ENCODE measurements around the gene PGM2. TPM values are rescaled to one million over a fixed set of nuclear protein-coding genes. Genes with fewer than 3 reads are reported as not detected.

Gene PGM2
- polyA plus RNA-seq, 5 donors = 20.6 to 30.5 (median 28.6) TPM

DNA sequence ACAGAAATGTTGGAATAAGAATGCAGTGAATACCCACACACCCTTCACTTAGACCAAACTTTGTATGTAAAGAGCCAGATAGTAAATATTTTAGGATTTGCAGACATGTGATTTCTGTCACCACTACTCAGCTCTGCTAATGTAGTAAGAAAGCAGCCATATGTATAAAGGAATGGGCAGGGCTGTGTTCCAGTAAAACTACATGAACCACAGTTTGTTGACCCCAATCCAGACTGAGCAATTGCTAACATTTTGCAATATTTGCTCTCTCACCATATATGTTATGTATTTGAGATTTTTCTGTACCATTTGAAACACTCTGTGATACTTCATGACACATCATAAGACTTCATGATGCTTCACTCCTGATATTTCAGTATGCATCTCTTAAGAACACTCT is 32.4 kb downstream of the PGM2 start:
- DNase-seq = peak; percentile 58 to 61

- no peak for DNase-seq
These were observed 33.8 kb downstream of the PGM2 start for GRCh38 chr4:37860266-37860665.

DNA sequence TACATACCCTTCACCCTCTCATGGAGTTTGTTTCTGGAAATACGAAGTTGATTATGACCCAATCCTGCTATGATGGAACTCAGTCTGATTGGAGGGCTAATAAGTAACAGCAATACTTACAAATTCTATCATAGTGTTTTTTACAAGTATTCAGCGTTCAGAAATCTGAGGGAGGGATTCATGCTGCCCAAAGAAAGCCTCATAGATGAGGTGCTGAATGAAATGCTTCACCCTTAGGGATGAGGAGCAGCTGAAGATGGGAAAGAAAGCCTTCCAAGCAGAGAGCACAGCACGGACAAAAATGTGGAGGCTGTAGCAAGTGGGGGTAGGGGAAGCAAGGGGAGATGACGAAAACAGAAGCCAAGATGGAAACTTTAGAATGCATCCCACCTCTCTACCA is 36.5 kb downstream of the PGM2 start:
- peak in 1 of 2 donors; percentile 23 for DNase-seq

DNA sequence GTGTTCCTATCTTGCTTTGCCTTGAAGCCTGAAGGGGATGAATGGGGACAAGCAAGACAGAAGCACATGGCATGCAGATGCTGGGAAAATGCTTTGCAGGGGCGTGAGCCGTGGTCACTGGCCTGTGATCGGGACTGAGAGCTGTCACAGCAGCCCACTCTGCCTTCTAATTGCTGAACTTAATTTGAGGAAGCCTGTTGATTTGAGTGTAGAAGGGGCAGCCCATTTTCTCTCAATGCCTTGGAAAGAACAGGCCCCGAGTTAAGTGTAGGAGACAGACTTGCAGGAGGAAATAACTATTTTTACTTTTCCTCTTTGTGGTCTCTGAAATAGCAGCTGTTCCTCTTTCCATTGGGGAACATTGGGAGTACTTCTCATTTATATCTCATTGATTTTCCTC is 38.3 kb downstream of the PGM2 start:
- DNase-seq = no peak

DNA sequence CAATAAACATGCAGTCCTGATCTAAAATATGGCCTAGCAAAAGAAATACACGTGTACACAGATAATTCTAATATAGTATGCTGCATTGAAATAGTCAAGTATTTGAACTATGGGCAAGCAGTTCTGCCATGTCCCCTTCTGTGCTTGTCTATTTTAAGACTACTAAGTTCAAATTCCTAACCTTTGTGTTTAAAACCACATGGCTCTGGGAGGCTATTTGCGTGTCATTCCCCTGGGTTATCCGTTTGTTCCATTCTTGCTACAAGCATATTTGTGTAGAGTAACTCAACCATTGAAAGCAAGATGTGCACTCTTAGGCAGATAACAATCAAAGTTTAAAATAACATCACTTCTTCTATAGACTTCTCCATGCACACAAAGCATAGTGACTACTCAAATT is 39.0 kb downstream of the PGM2 start:
- no peak for DNase-seq

DNA sequence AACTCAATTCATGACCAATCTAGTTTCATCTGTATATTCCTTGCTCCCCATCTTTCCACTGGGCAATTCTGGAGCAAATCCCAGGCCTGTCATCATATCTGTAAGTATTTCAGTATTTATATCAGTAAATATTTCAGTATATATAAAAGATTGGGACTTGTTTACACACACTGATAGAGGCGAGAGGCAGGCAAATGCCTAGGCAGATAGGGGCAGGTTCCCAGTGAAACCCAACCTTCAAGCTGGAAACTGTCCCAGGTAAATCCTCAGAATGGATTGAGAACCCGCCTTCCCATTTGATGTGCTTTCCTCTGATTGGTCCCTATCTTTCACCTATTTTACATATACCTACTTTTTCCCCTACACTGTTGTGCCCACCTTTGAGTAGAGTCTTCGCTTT is 40.6 kb downstream of the PGM2 start:
- no peak for DNase-seq

DNA sequence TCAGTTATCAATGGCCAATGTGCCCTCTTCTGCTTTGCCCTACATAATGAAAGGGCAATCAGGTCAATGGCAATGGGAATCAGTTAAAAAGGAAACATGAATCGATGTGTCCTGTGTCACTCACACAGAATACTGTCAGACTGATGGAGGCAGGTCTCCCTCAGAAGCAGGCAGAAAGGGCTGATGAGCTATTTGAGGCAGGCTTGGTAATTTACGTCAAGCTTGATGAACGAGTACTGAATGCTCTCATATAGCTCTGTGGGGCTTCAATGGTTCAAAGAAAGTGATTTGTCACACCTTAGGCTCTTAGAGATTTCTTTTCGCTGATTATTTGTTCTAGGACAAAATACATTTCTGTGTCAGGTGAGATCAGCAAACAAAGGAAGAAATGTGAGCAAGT is 41.8 kb downstream of the PGM2 start:
- DNase-seq = no peak

GRCh38 chr4:37872310-37872988 is 46.0 kb downstream of the PGM2 start:
- DNase-seq = no peak

DNA sequence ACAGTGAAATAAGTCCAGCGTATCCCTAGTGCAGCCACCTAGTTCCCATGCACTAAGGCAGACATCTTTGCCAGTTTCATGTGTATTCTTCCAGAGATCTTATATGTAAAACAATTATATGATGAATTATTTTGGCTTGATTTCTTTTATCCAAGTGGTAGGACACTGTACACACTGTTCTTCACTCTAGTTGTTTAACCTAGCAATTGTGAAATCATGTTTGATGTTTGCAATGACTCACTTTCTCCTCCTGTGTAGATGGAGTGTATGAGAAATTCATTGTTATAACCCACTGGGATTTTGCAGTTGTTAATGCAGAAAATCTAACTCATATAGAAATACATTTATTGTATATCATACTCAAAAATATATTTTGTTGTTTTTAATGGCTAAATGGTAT is 46.9 kb downstream of the PGM2 start:
- DNase-seq = no peak

DNA sequence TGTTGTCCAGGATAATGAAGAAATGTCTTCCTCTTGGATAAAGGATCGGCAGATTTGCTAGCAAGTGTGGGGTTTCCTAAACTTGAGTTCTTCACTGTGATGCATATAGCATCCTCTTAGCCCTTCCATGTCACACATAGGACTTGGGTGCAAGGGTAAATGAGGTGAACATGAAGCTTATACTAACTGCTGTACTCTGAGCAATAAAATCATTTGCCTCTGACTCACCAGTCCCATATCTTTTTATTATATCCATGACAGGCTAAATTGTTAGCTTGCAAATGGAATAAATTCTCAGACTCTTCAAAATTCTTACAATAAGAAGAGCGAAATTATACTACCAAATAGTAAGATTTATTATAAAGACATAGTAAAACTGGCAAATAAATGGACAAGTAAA is 49.7 kb downstream of the PGM2 start:
- no peak for DNase-seq

GRCh38 chr4:37879365-37879764 is 52.9 kb downstream of the PGM2 start:
- no peak for DNase-seq

- no peak for DNase-seq
These were observed 55.3 kb downstream of the PGM2 start for GRCh38 chr4:37881811-37882210.

DNA sequence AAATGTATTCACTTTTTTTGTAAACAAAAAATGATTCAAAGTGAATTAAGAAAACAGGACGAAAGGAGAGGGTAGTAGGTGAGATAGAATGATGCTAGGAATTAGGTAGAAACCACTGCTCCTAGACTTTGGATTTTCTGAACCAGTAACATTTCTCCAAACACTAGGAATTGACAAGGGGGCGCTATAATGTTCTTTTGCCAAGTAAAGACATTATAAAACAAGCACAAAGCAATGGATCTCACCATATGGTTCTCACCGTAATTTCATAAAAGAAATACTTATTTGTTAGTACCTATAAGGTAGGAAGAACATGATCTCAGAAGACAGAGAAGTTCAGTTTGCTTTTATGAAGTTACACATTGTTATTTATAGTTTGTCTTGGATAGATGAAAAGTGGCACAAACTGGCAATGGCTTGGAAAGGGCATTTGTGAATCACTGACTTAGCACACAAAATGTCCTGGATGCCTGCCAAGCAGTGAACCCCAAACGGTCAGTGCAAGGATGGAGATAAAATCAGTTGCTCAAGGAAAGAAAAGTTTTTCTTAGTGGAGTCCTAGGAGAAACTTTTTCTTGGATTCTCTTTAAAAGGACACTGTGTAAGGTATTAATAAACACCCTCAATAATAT is 56.3 kb downstream of the PGM2 start:
- DNase-seq = no peak

DNA sequence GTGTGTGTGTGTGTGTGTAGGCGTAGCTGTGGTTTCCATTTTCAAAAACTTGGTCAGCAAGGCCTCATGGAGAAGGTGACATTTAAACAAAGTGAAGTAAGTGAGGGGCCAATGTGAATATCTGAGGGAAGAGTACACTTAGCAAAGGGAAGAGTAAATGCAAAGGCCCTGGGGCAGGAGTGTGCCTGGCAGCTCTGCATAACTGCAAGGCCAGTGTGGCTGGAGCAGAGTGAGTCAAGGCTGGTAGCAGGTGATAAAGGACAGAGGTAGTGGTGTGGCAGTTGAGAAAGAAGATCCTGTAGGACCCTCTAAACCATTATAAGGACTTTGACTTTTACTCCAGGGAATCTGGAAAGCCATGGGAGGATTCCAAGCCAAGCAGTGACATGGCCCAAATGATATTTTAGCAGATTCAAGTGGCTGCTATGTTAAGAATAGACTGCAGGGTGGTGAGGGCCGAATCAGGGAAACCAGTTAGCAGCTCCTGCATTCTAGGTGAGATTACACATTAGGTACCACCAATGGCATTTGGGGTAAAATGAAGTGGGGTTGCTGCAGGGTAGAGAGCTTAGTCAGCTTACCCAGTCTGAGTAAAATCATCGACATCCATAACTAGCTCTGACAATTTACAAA is 58.5 kb downstream of the PGM2 start:
- no peak for DNase-seq

DNA sequence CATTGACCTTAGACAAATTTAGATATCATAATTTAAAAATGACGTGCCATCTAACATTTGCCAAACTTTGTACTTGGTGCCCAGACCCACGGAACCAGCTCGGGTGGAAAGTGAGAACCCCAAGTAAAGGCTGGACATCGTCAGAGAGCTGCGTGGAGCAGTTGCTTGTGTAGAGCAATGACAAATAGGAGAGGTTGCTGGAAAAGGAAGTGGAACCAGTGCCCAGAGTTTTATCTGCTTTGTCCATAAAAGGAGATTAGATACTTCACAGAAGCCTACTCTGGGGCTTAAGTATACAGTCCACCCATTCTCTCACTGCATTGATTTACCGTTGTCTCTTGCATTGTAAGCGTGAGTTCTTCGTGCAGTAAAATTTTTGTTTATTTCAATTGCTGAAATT is 59.0 kb downstream of the PGM2 start:
- peak; percentile 16 to 22 for DNase-seq

GRCh38 chr4:37889849-37890800 is 63.6 kb downstream of the PGM2 start:
- DNase-seq = peak; percentile 19 to 23

DNA sequence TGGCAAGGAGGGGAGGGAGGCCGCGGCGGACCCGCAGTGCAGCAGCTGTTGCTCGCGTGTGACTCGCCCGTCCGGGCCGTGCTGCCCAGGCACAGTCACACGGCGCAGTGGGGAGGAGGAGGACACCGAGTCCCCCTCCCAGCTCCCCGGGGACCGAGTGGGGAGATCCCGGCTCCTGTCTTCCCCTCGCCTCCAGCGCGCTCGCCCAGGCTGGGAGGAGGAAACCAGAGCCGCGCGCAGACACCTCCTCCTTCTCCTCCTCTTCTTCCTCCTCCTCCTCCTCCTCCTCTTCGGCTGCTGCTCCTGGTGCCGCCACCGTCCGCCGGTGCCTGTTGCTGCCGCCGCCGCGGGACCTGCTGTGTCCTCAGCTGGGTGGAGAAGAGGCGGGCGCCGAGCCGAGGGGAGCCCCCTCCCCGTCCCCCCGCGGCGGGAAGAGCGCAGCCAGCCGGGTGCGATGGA is 64.3 kb downstream of the PGM2 start, which contains the start of gene TBC1D1:
TSS of gene TBC1D1 (plus strand) at position 284 of the 459 bp plus-strand sequence. CDS start 11,012 bp downstream, outside the sequence.
- DNase-seq = peak in 1 of 2 donors; percentile 18

GRCh38 chr4:37891260-37892159 is 65.0 kb downstream of the PGM2 start:
- DNase-seq = peak; percentile 23 to 27

DNA sequence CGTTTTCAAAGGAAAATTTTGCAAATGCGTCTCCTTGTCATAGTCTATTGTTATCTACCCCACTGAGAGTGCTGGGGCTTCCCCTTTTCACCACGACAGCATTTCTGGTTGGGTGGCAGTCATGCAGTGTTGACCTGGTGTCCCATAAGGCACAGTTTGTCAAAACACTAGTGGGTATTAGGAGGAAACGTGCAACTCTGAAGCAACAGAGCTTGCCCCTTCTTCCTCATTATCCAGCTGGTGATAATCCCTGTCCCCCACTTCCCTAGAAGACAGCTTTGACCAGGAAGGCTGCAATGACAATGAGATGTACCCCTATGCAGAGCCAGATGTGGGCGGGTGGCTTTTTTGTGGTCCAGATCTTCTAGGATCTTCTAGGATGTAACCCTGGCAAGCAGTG is 66.2 kb downstream of the PGM2 start:
- DNase-seq = no peak

DNA sequence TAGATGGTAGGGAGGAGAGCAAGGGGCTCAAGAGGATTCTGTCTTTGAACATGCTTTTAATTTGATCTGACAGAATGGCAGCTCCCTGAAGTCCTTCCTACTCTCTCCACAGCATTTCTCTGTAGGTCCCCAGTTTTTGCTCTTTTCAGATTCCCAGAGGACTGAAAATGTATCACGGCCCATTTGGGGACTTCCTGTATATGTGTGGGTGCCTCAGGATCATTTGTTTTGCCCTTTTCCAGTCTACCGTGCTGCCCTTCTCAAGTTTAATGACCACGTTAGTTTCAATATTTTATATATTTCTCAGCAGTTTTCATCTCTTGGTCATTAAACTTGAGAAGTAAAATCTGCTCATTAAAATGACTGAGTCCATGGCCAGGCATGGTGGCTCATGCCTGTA is 66.7 kb downstream of the PGM2 start:
- no peak for DNase-seq

DNA sequence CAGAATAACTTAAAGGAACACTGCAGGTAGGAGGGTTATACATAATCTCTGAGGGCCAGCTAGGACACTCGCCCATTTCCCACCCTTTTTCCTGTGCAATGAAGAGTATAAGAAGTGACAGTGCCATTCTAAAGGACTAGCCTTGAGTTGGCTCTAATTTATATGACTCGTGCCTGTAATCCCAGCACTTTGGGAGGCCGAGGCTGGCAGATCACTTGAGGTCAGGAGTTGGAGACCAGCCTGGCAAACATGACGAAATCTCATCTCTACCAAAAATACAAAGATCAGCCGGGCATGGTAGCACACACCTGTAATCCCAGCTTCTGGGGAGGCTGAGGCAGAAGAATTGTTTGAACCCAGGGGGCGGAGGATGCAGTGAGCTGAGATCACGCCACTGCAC is 68.8 kb downstream of the PGM2 start:
- no peak for DNase-seq

Measured in right lung (tissue), 5 donors.